GM12878 (cell line): ENCODE data around the gene NRP1.

Experiments used
- ASH2L ChIP-seq: fragments of 300-600, 200-600 bp; sonication (generic); IDR thresholded peaks from 2 replicates; pipeline ENCODE4 v1.6.1; 2017; ENCODE audit warnings: low read depth, mild to moderate bottlenecking, borderline replicate concordance
- ATF2 ChIP-seq: IDR thresholded peaks from 2 replicates; pipeline ENCODE4 v1.6.1; 2012; ENCODE audit warnings: low read length, inconsistent platforms
- BHLHE40 ChIP-seq, 2 experiments: fragments of 450-650 bp in 1 of 2; IDR thresholded peaks; 2 replicates each; pipeline ENCODE4 v1.6.1; 2011 to 2017; ENCODE audit warnings: low read depth in 2 of 2, borderline replicate concordance in 1 of 2, improper control_type of control experiment in 1 of 2, low read length in 1 of 2, mild to moderate bottlenecking in 1 of 2
- EP300 ChIP-seq, 2 experiments: fragments of 150-350 bp in 1 of 2; IDR thresholded peaks; 2 replicates each; pipeline ENCODE4 v1.6.1; 2011 to 2012; ENCODE audit warnings: low read depth in 2 of 2, low read length in 2 of 2, borderline replicate concordance in 1 of 2, improper control_type of control experiment in 1 of 2, inconsistent platforms in 1 of 2; ENCODE audit not compliant: control insufficient read depth in 1 of 2
- HDAC6 ChIP-seq: fragments of 200-600 bp; sonication (generic); IDR thresholded peaks from one replicate; pipeline ENCODE4 v1.8.0; 2017; ENCODE audit warnings: antibody characterized with exemption; ENCODE audit not compliant: unreplicated experiment
- LARP7 ChIP-seq: fragments of 450-650 bp; IDR thresholded peaks from 2 replicates; pipeline ENCODE4 v1.6.1; 2017; ENCODE audit warnings: mild to moderate bottlenecking
- MEF2B ChIP-seq: fragments of 450-650 bp; IDR thresholded peaks from 2 replicates; pipeline ENCODE4 v1.6.1; 2018; ENCODE audit warnings: mild to moderate bottlenecking, moderate library complexity; ENCODE audit not compliant: partially characterized antibody, poor library complexity, severe bottlenecking
- MXI1 ChIP-seq: fragments of 150-350 bp; IDR thresholded peaks from 2 replicates; pipeline ENCODE4 v1.6.1; 2011; ENCODE audit warnings: low read depth, mild to moderate bottlenecking, inconsistent platforms, low read length, improper control_type of control experiment
- NFYB ChIP-seq: IDR thresholded peaks from 2 replicates; pipeline ENCODE4 v1.6.1; 2011; ENCODE audit warnings: low read depth, mild to moderate bottlenecking, low read length, improper control_type of control experiment, moderate library complexity; ENCODE audit not compliant: insufficient read depth
- POLR2AphosphoS2 ChIP-seq: IDR thresholded peaks from 2 replicates; pipeline ENCODE4 v1.6.1; 2011; ENCODE audit warnings: low read depth, mild to moderate bottlenecking, low read length, improper control_type of control experiment, moderate library complexity
- RAD21 ChIP-seq: IDR thresholded peaks from 2 replicates; pipeline ENCODE4 v1.6.1; 2011; ENCODE audit warnings: mild to moderate bottlenecking, low read depth, low read length, moderate library complexity; ENCODE audit not compliant: insufficient read depth
- SUZ12 ChIP-seq: fragments of 200-600 bp; sonication (generic); IDR thresholded peaks from one replicate; pipeline ENCODE4 v1.6.1; 2018; ENCODE audit warnings: antibody characterized with exemption, mild to moderate bottlenecking; ENCODE audit not compliant: unreplicated experiment
- TF ChIP-seq, protein P1 (sequence below): IDR thresholded peaks from 2 replicates; pipeline ENCODE4 v1.6.1; 2011; ENCODE audit warnings: mild to moderate bottlenecking, low read depth, low read length, moderate library complexity; ENCODE audit not compliant: insufficient replicate concordance
- TF ChIP-seq, protein P2 (sequence below): IDR thresholded peaks from 2 replicates; pipeline ENCODE4 v1.6.1; 2011; ENCODE audit warnings: low read depth, low read length, improper control_type of control experiment, borderline replicate concordance

- no peak for TF ChIP-seq NFYB
- TF ChIP-seq, protein P1, sequence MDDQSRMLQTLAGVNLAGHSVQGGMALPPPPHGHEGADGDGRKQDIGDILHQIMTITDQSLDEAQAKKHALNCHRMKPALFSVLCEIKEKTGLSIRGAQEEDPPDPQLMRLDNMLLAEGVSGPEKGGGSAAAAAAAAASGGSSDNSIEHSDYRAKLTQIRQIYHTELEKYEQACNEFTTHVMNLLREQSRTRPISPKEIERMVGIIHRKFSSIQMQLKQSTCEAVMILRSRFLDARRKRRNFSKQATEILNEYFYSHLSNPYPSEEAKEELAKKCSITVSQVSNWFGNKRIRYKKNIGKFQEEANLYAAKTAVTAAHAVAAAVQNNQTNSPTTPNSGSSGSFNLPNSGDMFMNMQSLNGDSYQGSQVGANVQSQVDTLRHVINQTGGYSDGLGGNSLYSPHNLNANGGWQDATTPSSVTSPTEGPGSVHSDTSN = no peak
- no peak for TF ChIP-seq POLR2AphosphoS2
- TF ChIP-seq, protein P2, sequence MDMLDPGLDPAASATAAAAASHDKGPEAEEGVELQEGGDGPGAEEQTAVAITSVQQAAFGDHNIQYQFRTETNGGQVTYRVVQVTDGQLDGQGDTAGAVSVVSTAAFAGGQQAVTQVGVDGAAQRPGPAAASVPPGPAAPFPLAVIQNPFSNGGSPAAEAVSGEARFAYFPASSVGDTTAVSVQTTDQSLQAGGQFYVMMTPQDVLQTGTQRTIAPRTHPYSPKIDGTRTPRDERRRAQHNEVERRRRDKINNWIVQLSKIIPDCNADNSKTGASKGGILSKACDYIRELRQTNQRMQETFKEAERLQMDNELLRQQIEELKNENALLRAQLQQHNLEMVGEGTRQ = no peak
- TF ChIP-seq EP300 (IDR thresholded peaks at IDR 0.05; ENCODE audit: borderline replicate concordance in 1 of 2, control insufficient read depth in 1 of 2, low read depth in 2 of 2, low read length in 2 of 2) = no peak
- no peak for TF ChIP-seq RAD21
- no peak for TF ChIP-seq ATF2
- TF ChIP-seq ASH2L = no peak
- TF ChIP-seq SUZ12 = no peak
- no peak for TF ChIP-seq MEF2B
- no peak for TF ChIP-seq HDAC6
- TF ChIP-seq MXI1 = no peak
- TF ChIP-seq BHLHE40 (IDR thresholded peaks at IDR 0.05; ENCODE audit: borderline replicate concordance in 1 of 2, low read depth in 2 of 2, low read length in 1 of 2) = no peak
- TF ChIP-seq LARP7 = no peak
These were observed 111.0 kb downstream of the NRP1 start for GRCh38 chr10:33223326-33224000.
